CD8-positive, alpha-beta memory T cell (primary cell): ENCODE results near the gene RCCD1. TPM values are rescaled to one million over a fixed set of nuclear protein-coding genes. Genes with fewer than 3 reads are reported as not detected.
A peak's percentile ranks its signal among the peaks of the same experiment; 100 is the strongest.

Source experiments
- CTCF ChIA-PET: fragments of 350-600 bp; sonication (Branson Sonifier 250); formaldehyde crosslinking; loops from one replicate; lab custom pipeline; 2021; ENCODE audit warnings: antibody characterized with exemption; lab: Charles Lee
- POLR2A ChIA-PET: fragments of 350-600 bp; sonication (Branson Sonifier 250); formaldehyde crosslinking; loops from one replicate; lab custom pipeline; 2021; ENCODE audit warnings: antibody characterized with exemption; lab: Charles Lee
- DNase-seq, 5 donors: peaks; one replicate each; pipeline versions ENCODE4 v3.0.0 to v3.0.0-alpha.2; 2020 to 2022; ENCODE audit warnings: mixed read lengths in 1 of 5
- H3K27ac ChIP-seq: one replicate; pipeline ENCODE4 v1.7.0; 2013; ENCODE audit warnings: low read depth, mild to moderate bottlenecking, low read length, moderate library complexity
- H3K27me3 ChIP-seq: 2 replicates; pipeline ENCODE4 v1.7.0; 2013; ENCODE audit warnings: low read length, mild to moderate bottlenecking; ENCODE audit not compliant: insufficient read depth, poor library complexity, severe bottlenecking
- H3K36me3 ChIP-seq: 2 replicates; pipeline ENCODE4 v1.7.0; 2013; ENCODE audit warnings: mild to moderate bottlenecking, low read length, moderate library complexity; ENCODE audit not compliant: insufficient read depth
- H3K4me1 ChIP-seq: 2 replicates; pipeline ENCODE4 v1.7.0; 2013; ENCODE audit warnings: mild to moderate bottlenecking, low read length, moderate library complexity; ENCODE audit not compliant: insufficient read depth
- H3K4me3 ChIP-seq: 2 replicates; pipeline ENCODE4 v1.7.0; 2013; ENCODE audit warnings: mild to moderate bottlenecking, low read length
- H3K9me3 ChIP-seq: 2 replicates; pipeline ENCODE4 v1.7.0; 2013; ENCODE audit warnings: mild to moderate bottlenecking, low read length
- H3K27ac Mint-ChIP-seq, 8 donors: one replicate each; pipeline ENCODE4 v1.8.0; 2020 to 2021; ENCODE audit warnings: mixed read lengths in 8 of 8, mild to moderate bottlenecking in 6 of 8, inconsistent platforms in 3 of 8, moderate library complexity in 3 of 8
- H3K27me3 Mint-ChIP-seq, 2 donors: one replicate each; pipeline ENCODE4 v1.8.0; 2020 to 2021; ENCODE audit warnings: mixed read lengths in 2 of 2, mild to moderate bottlenecking in 1 of 2, moderate library complexity in 1 of 2
- H3K36me3 Mint-ChIP-seq, 3 donors: one replicate each; pipeline ENCODE4 v1.8.0; 2020 to 2021; ENCODE audit warnings: mixed read lengths in 3 of 3, inconsistent platforms in 1 of 3, mild to moderate bottlenecking in 1 of 3
- H3K4me1 Mint-ChIP-seq, 3 donors: one replicate each; pipeline ENCODE4 v1.8.0; 2020 to 2021; ENCODE audit warnings: mixed read lengths in 3 of 3, inconsistent platforms in 1 of 3, mild to moderate bottlenecking in 1 of 3
- H3K4me3 Mint-ChIP-seq, 7 donors: one replicate each; pipeline ENCODE4 v1.8.0; 2020 to 2021; ENCODE audit warnings: mixed read lengths in 7 of 7, mild to moderate bottlenecking in 6 of 7, moderate library complexity in 4 of 7, inconsistent platforms in 2 of 7
- H3K9me3 Mint-ChIP-seq, 5 donors: one replicate each; pipeline ENCODE4 v1.8.0; 2020 to 2022; ENCODE audit warnings: mixed read lengths in 5 of 5, mild to moderate bottlenecking in 3 of 5, moderate library complexity in 2 of 5, inconsistent platforms in 1 of 5
- polyA plus RNA-seq: library from polyadenylated mRNA; unstranded; fragments of 300-500 nt; fragmentation: Illumina TruSeq; gene quantifications from one replicate; pipeline ENCODE4 v1.2.3, GENCODE V29; 2021
- total RNA-seq, 2 experiments: library from RNA; stranded (reverse); gene quantifications; one replicate each; pipeline ENCODE4 v1.2.3, GENCODE V29; 2021

RCCD1 gene
- total and polyA plus RNA-seq, 3 experiments from 2014 or later: 2.6 to 21.7 (median 20.9) TPM

GRCh38 chr15:90915216-90915807 lies 39.4 kb upstream of the RCCD1 start:
- Histone ChIP-seq H3K9me3 (no peaks in the 10 kb centered on the region), H3K36me3 (peaks cover 82% of the 10 kb centered on the region), H3K4me3 (no peak overlapping the region), H3K4me1 (no peaks in the 10 kb centered on the region), H3K27me3 (no peaks in the 10 kb centered on the region), H3K27ac (peak overlapping the region; percentile 65)
- POLR2A ChIA-PET: interaction anchor here (1.3 to 2.0 kb wide), 2 partner anchors 15 to 16 kb away, joined by 4 read pairs; no protein-coding TSS in a partner anchor
- H3K36me3 Mint-ChIP-seq: peaks cover 4 to 98% (median 21%) of the 10 kb centered on the region in 3 donors
- peaks cover 0 to 4% of the 10 kb centered on the region in 2 donors for H3K27me3 Mint-ChIP-seq
- H3K4me3 Mint-ChIP-seq: no peak overlapping the region
- DNase-seq: no peak
- H3K4me1 Mint-ChIP-seq: no peaks in the 10 kb centered on the region
- H3K9me3 Mint-ChIP-seq: no peaks in the 10 kb centered on the region
- H3K27ac Mint-ChIP-seq: peak overlapping the region in 3 of 8 donors; percentile 32 to 83 (median 75)
- CTCF ChIA-PET: interaction anchor here (1.9 to 2.5 kb wide), 2 partner anchors 13 to 17 kb away, joined by 9 to 13 read pairs; partner anchors contain the start of genes HDDC3 and MAN2A2

GRCh38 chr15:90915808-90916440 lies 38.8 kb upstream of the RCCD1 start:
- H3K27ac ChIP-seq: peak overlapping the region; percentile 65
- no peaks in the 10 kb centered on the region for H3K27me3 ChIP-seq
- H3K27ac Mint-ChIP-seq: peak overlapping the region in 2 of 8 donors; percentile 32 to 83
- H3K27me3 Mint-ChIP-seq: peaks cover 0 to 4% of the 10 kb centered on the region in 2 donors
- H3K4me1 Mint-ChIP-seq: no peaks in the 10 kb centered on the region
- ChIA-PET POLR2A (interaction anchor here (2.0 kb wide), 1 partner anchor 16 kb away, joined by 4 read pairs; no protein-coding TSS in a partner anchor), CTCF (no interaction called here)
- H3K4me1 ChIP-seq: no peaks in the 10 kb centered on the region
- H3K36me3 ChIP-seq: peaks cover 82% of the 10 kb centered on the region
- H3K9me3 ChIP-seq: no peaks in the 10 kb centered on the region
- no peaks in the 10 kb centered on the region for H3K9me3 Mint-ChIP-seq
- no peak for DNase-seq
- no peak overlapping the region for H3K4me3 Mint-ChIP-seq
- H3K36me3 Mint-ChIP-seq: peaks cover 4 to 98% (median 22%) of the 10 kb centered on the region in 3 donors
- no peak overlapping the region for H3K4me3 ChIP-seq

- H3K4me1 ChIP-seq: no peaks in the 10 kb centered on the region
- no peak for DNase-seq
- H3K9me3 ChIP-seq: no peaks in the 10 kb centered on the region
- H3K4me3 ChIP-seq: no peak overlapping the region
- H3K4me3 Mint-ChIP-seq: no peak overlapping the region
- H3K27ac Mint-ChIP-seq: no peak overlapping the region
- CTCF ChIA-PET: no interaction called here
- H3K27me3 ChIP-seq: no peaks in the 10 kb centered on the region
- peaks cover 4 to 97% (median 26%) of the 10 kb centered on the region in 3 donors for H3K36me3 Mint-ChIP-seq
- H3K4me1 Mint-ChIP-seq: no peaks in the 10 kb centered on the region
- peaks cover 79% of the 10 kb centered on the region for H3K36me3 ChIP-seq
- peak overlapping the region; percentile 43 for H3K27ac ChIP-seq
- POLR2A ChIA-PET: no interaction called here
- H3K27me3 Mint-ChIP-seq: peaks cover 0 to 4% of the 10 kb centered on the region in 2 donors
- H3K9me3 Mint-ChIP-seq: no peaks in the 10 kb centered on the region
Measured at GRCh38 chr15:90916461-90916860, 38.2 kb upstream of the RCCD1 start.

GRCh38 chr15:90917569-90917968 lies 37.1 kb upstream of the RCCD1 start:
- ChIA-PET POLR2A (no interaction called here), CTCF (interaction anchor here (0.9 to 2.1 kb wide), 3 partner anchors 15 to 17 kb away, joined by 3 to 5 read pairs (median 4); partner anchors contain the start of gene HDDC3)
- no peak overlapping the region for H3K4me3 Mint-ChIP-seq

GRCh38 chr15:90918034-90918788 lies 36.5 kb upstream of the RCCD1 start:
- no peaks in the 10 kb centered on the region for H3K27me3 ChIP-seq
- Mint-ChIP-seq H3K9me3 (no peaks in the 10 kb centered on the region), H3K27me3 (peaks cover 0 to 4% of the 10 kb centered on the region in 2 donors), H3K4me1 (peaks cover 0 to 8% (median 0%) of the 10 kb centered on the region in 3 donors), H3K4me3 (no peak overlapping the region), H3K36me3 (peaks cover 4 to 85% (median 23%) of the 10 kb centered on the region in 3 donors), H3K27ac (peak overlapping the region in 1 of 8 donors; percentile 13)
- H3K27ac ChIP-seq: no peak overlapping the region
- DNase-seq: no peak
- CTCF ChIA-PET: interaction anchor here (0.8 to 2.1 kb wide), 6 partner anchors 12 to 32 kb away, joined by 3 to 5 read pairs (median 3); partner anchors contain the start of gene HDDC3
- POLR2A ChIA-PET: no interaction called here
- H3K36me3 ChIP-seq: peaks cover 62% of the 10 kb centered on the region
- H3K9me3 ChIP-seq: no peaks in the 10 kb centered on the region
- H3K4me1 ChIP-seq: no peaks in the 10 kb centered on the region
- H3K4me3 ChIP-seq: no peak overlapping the region

More at GRCh38 chr15:90917569-90917968, 37.1 kb upstream of the RCCD1 start:
- H3K4me1 ChIP-seq: no peaks in the 10 kb centered on the region
- Mint-ChIP-seq H3K27me3 (peaks cover 0 to 4% of the 10 kb centered on the region in 2 donors), H3K27ac (no peak overlapping the region), H3K9me3 (no peaks in the 10 kb centered on the region), H3K4me1 (peaks cover 0 to 4% (median 0%) of the 10 kb centered on the region in 3 donors), H3K36me3 (peaks cover 4 to 92% (median 26%) of the 10 kb centered on the region in 3 donors)
- no peaks in the 10 kb centered on the region for H3K27me3 ChIP-seq
- no peak overlapping the region for H3K27ac ChIP-seq
- no peaks in the 10 kb centered on the region for H3K9me3 ChIP-seq
- no peak overlapping the region for H3K4me3 ChIP-seq
- DNase-seq: no peak
- H3K36me3 ChIP-seq: peaks cover 68% of the 10 kb centered on the region

- H3K27ac ChIP-seq: no peak overlapping the region
- no peak overlapping the region for H3K4me3 ChIP-seq
- Mint-ChIP-seq H3K27ac (no peak overlapping the region), H3K36me3 (peaks cover 4 to 79% (median 21%) of the 10 kb centered on the region in 3 donors), H3K9me3 (no peaks in the 10 kb centered on the region), H3K27me3 (peaks cover 0 to 4% of the 10 kb centered on the region in 2 donors), H3K4me3 (no peak overlapping the region), H3K4me1 (peaks cover 0 to 8% (median 0%) of the 10 kb centered on the region in 3 donors)
- no peaks in the 10 kb centered on the region for H3K9me3 ChIP-seq
- no peaks in the 10 kb centered on the region for H3K27me3 ChIP-seq
- ChIA-PET POLR2A (no interaction called here), CTCF (interaction anchor here (0.8 to 2.1 kb wide), 5 partner anchors 13 to 33 kb away, joined by 3 to 5 read pairs (median 3); partner anchors contain the start of gene HDDC3)
- H3K4me1 ChIP-seq: no peaks in the 10 kb centered on the region
- DNase-seq: no peak
- H3K36me3 ChIP-seq: peaks cover 56% of the 10 kb centered on the region
Measured at GRCh38 chr15:90918835-90919234, 35.8 kb upstream of the RCCD1 start.

- H3K27ac ChIP-seq: no peak overlapping the region
- POLR2A ChIA-PET: no interaction called here
- Mint-ChIP-seq H3K27ac (peak overlapping the region in 1 of 8 donors; percentile 30), H3K4me3 (no peak overlapping the region), H3K9me3 (no peaks in the 10 kb centered on the region), H3K27me3 (peaks cover 0 to 3% of the 10 kb centered on the region in 2 donors), H3K4me1 (peaks cover 0 to 8% (median 0%) of the 10 kb centered on the region in 3 donors), H3K36me3 (peaks cover 4 to 48% (median 17%) of the 10 kb centered on the region in 3 donors)
- H3K36me3 ChIP-seq: peaks cover 40% of the 10 kb centered on the region
- H3K9me3 ChIP-seq: no peaks in the 10 kb centered on the region
- H3K4me1 ChIP-seq: no peaks in the 10 kb centered on the region
- no peak overlapping the region for H3K4me3 ChIP-seq
- CTCF ChIA-PET: interaction anchor here (1.8 to 4.2 kb wide), 2 partner anchors 10 to 19 kb away, joined by 5 to 32 read pairs; partner anchors contain the start of genes HDDC3 and MAN2A2
- no peaks in the 10 kb centered on the region for H3K27me3 ChIP-seq
- DNase-seq: no peak
Measured at GRCh38 chr15:90921887-90922286, 32.8 kb upstream of the RCCD1 start.
